Activated CD4-positive, alpha-beta T cell treated with anti-CD3 and anti-CD28 coated beads, Interleukin-10, Interleukin-2, amounts not matched to agents 100 ng/mL and 50 ng/mL, durations not matched to agents 16 hours and 8 hours (primary cell): Measurements from ENCODE around the gene IL17RE.
A peak's percentile ranks its signal among the peaks of the same experiment; 100 is the strongest.
"Not testable (repeated sequence)": the region's sequence is repeated elsewhere in the genome, so short reads cannot be mapped to it uniquely, and the experiment has no call there.

Experiments used
- DNase-seq: peaks from one replicate; pipeline ENCODE4 v3.0.0-alpha.2; 2020

The IL17RE gene

GRCh38 chr3:9881441-9881840, 21.2 kb upstream of the IL17RE start:
- no peak for DNase-seq

- no peak for DNase-seq
These were observed 18.7 kb upstream of the IL17RE start for GRCh38 chr3:9883706-9884554.

- DNase-seq, result no peak
These were observed 18.0 kb upstream of the IL17RE start for GRCh38 chr3:9884555-9885165.

- DNase-seq, result no peak
These were observed 16.3 kb upstream of the IL17RE start for GRCh38 chr3:9886328-9886727.

- DNase-seq, result no peak
These were observed 15.2 kb upstream of the IL17RE start for GRCh38 chr3:9887480-9887879.

- DNase-seq, result no peak
These were observed 14.1 kb upstream of the IL17RE start for GRCh38 chr3:9888540-9888939.

- DNase-seq, result no peak
These were observed 13.2 kb upstream of the IL17RE start for GRCh38 chr3:9889405-9889804.

- peak; percentile 92 for DNase-seq
These were observed 12.2 kb upstream of the IL17RE start, which contains the start of gene JAGN1 for GRCh38 chr3:9890249-9891071. TSS of gene JAGN1 (plus strand) at chr3:9890610. CDS start at chr3:9890723, 113 bp downstream.

- no peak for DNase-seq
These were observed 11.5 kb upstream of the IL17RE start for GRCh38 chr3:9891072-9891622.

- no peak for DNase-seq
These were observed 8.9 kb upstream of the IL17RE start for GRCh38 chr3:9893739-9894138.

GRCh38 chr3:9895715-9896114, 6.9 kb upstream of the IL17RE start:
- not testable (repeated sequence) for DNase-seq

GRCh38 chr3:9896755-9897407, 5.8 kb upstream of the IL17RE start:
- not testable (repeated sequence) for DNase-seq

GRCh38 chr3:9897408-9898372, 5.0 kb upstream of the IL17RE start:
- DNase-seq, result no peak

GRCh38 chr3:9898467-9899241, 4.0 kb upstream of the IL17RE start:
- DNase-seq, result no peak

- DNase-seq, result no peak
These were observed 3.3 kb upstream of the IL17RE start for GRCh38 chr3:9899289-9899791.

GRCh38 chr3:9900965-9901415, 1.7 kb upstream of the IL17RE start:
- not testable (repeated sequence) for DNase-seq

- peak; percentile 66 for DNase-seq
These were observed 681 bp upstream of the IL17RE start for GRCh38 chr3:9901967-9902366.

GRCh38 chr3:9903238-9903624, 583 bp downstream of the IL17RE start:
- DNase-seq, result no peak

GRCh38 chr3:9903904-9904303, 1.3 kb downstream of the IL17RE start:
- DNase-seq, result no peak

- no peak for DNase-seq
These were observed 3.8 kb downstream of the IL17RE start for GRCh38 chr3:9906480-9906879.
